HEK293 (cell line): ENCODE measurements around the gene MS4A18.
A peak's percentile ranks its signal among the peaks of the same experiment; 100 is the strongest.

ENCODE experiments used
- CTCF ChIA-PET: fragments of 350-600 bp; formaldehyde crosslinking; extraction: SDS; loops from one replicate; lab custom pipeline; 2021; ENCODE audit warnings: antibody characterized with exemption; lab: Yijun Ruan, JAX
- POLR2A ChIA-PET: fragments of 300-600 bp; formaldehyde crosslinking; extraction: SDS; loops from one replicate; lab custom pipeline; 2020; ENCODE audit warnings: antibody characterized with exemption, inconsistent platforms; lab: Yijun Ruan, JAX
- H3K27ac ChIP-seq: fragments of 200-500 bp; sonication (Bioruptor generic); 2 replicates; pipeline ENCODE4 v1.5.1; 2014; ENCODE audit warnings: low read depth, low read length, control low read depth, inconsistent platforms; ENCODE audit errors: extremely low read depth
- H3K36me3 ChIP-seq, 2 experiments: fragments of 200-500 bp in 1 of 2; sonication (Bioruptor generic) in 1 of 2; 1 replicate in 1 of 2; 2 replicates in 1 of 2; pipeline ENCODE4 v1.5.1; 2014 to 2017; ENCODE audit warnings: inconsistent platforms in 2 of 2, low read length in 2 of 2; ENCODE audit not compliant: control insufficient read depth in 2 of 2, insufficient read depth in 1 of 2
- H3K4me1 ChIP-seq: fragments of 200-500 bp; sonication (Bioruptor generic); 2 replicates; pipeline ENCODE4 v1.5.1; 2014; ENCODE audit warnings: mild to moderate bottlenecking, low read length, inconsistent platforms; ENCODE audit not compliant: control insufficient read depth, insufficient read depth
- H3K4me3 ChIP-seq: 2 replicates; pipeline ENCODE4 v1.5.1; 2011; ENCODE audit warnings: low read depth, mild to moderate bottlenecking, control low read depth, low read length, moderate library complexity
- H3K9me3 ChIP-seq: fragments of 200-500 bp; sonication (Bioruptor generic); 2 replicates; pipeline ENCODE4 v1.5.1; 2014; ENCODE audit warnings: low read depth, low read length, inconsistent platforms; ENCODE audit not compliant: control insufficient read depth, insufficient read depth
- BCL11A ChIP-seq: fragments of 450-650 bp; formaldehyde crosslinking; IDR thresholded peaks from 2 replicates; pipeline ENCODE4 v1.5.1; 2016; ENCODE audit warnings: low read depth, missing biosample characterization, missing genetic modification characterization
- HOXA7 ChIP-seq: sonication (generic); formaldehyde crosslinking; IDR thresholded peaks from 2 replicates; pipeline ENCODE4 v1.8.1; 2022; ENCODE audit warnings: missing genetic modification reagents, borderline replicate concordance
- IKZF3 ChIP-seq: fragments of 450-650 bp; IDR thresholded peaks from 2 replicates; pipeline ENCODE4 v1.5.0; 2018; ENCODE audit warnings: missing biosample characterization, mild to moderate bottlenecking, missing genetic modification characterization, moderate library complexity
- KLF1 ChIP-seq: fragments of 450-650 bp; formaldehyde crosslinking; IDR thresholded peaks from 2 replicates; pipeline ENCODE4 v1.5.1; 2016; ENCODE audit warnings: missing biosample characterization, missing genetic modification characterization
- ZBTB10 ChIP-seq: fragments of 450-650 bp; formaldehyde crosslinking; IDR thresholded peaks from 2 replicates; pipeline ENCODE4 v1.5.1; 2016; ENCODE audit warnings: missing biosample characterization, missing genetic modification characterization
- ZBTB44 ChIP-seq: fragments of 450-650 bp; IDR thresholded peaks from 2 replicates; pipeline ENCODE4 v1.5.1; 2018; ENCODE audit warnings: missing biosample characterization, mild to moderate bottlenecking, missing genetic modification characterization
- ZBTB8A ChIP-seq: fragments of 450-650 bp; formaldehyde crosslinking; IDR thresholded peaks from 2 replicates; pipeline ENCODE4 v1.5.1; 2016; ENCODE audit warnings: missing biosample characterization, missing genetic modification characterization
- ZFP3 ChIP-seq: fragments of 450-650 bp; formaldehyde crosslinking; IDR thresholded peaks from 2 replicates; pipeline ENCODE4 v1.5.1; 2016; ENCODE audit warnings: low read depth, missing biosample characterization, missing genetic modification characterization
- ZFP37 ChIP-seq: fragments of 450-650 bp; formaldehyde crosslinking; IDR thresholded peaks from 2 replicates; pipeline ENCODE4 v1.5.1; 2016; ENCODE audit warnings: missing biosample characterization, missing genetic modification characterization
- ZIC2 ChIP-seq: fragments of 450-650 bp; formaldehyde crosslinking; IDR thresholded peaks from 2 replicates; pipeline ENCODE4 v1.5.1; 2016; ENCODE audit warnings: missing biosample characterization, missing genetic modification characterization
- ZNF114 ChIP-seq: fragments of 450-650 bp; formaldehyde crosslinking; IDR thresholded peaks from 2 replicates; pipeline ENCODE4 v1.5.0; 2017; ENCODE audit warnings: missing biosample characterization, missing genetic modification characterization
- ZNF140 ChIP-seq: fragments of 450-650 bp; formaldehyde crosslinking; IDR thresholded peaks from 2 replicates; pipeline ENCODE4 v1.5.1; 2016; ENCODE audit warnings: missing biosample characterization, missing genetic modification characterization
- ZNF174 ChIP-seq: fragments of 450-650 bp; formaldehyde crosslinking; IDR thresholded peaks from 2 replicates; pipeline ENCODE4 v1.5.0; 2017; ENCODE audit warnings: missing biosample characterization, mild to moderate bottlenecking, missing genetic modification characterization
- ZNF211 ChIP-seq: fragments of 450-650 bp; formaldehyde crosslinking; IDR thresholded peaks from 2 replicates; pipeline ENCODE4 v1.5.1; 2016; ENCODE audit warnings: low read depth, missing biosample characterization, missing genetic modification characterization
- ZNF221 ChIP-seq: fragments of 450-650 bp; formaldehyde crosslinking; IDR thresholded peaks from 2 replicates; pipeline ENCODE4 v1.5.1; 2017; ENCODE audit warnings: missing biosample characterization, missing genetic modification characterization, borderline replicate concordance
- ZNF223 ChIP-seq: fragments of 450-650 bp; formaldehyde crosslinking; IDR thresholded peaks from 2 replicates; pipeline ENCODE4 v1.5.1; 2016; ENCODE audit warnings: missing biosample characterization, missing genetic modification characterization
- ZNF37A ChIP-seq: fragments of 450-650 bp; IDR thresholded peaks from 2 replicates; pipeline ENCODE4 v1.5.1; 2018; ENCODE audit warnings: missing biosample characterization, missing genetic modification characterization
- ZNF48 ChIP-seq: fragments of 450-650 bp; formaldehyde crosslinking; IDR thresholded peaks from 2 replicates; pipeline ENCODE4 v1.5.1; 2016; ENCODE audit warnings: missing biosample characterization, missing genetic modification characterization
- ZNF521 ChIP-seq: fragments of 450-650 bp; formaldehyde crosslinking; IDR thresholded peaks from 2 replicates; pipeline ENCODE4 v1.5.1; 2017; ENCODE audit warnings: missing biosample characterization, mild to moderate bottlenecking, missing genetic modification characterization
- ZNF529 ChIP-seq: fragments of 450-650 bp; formaldehyde crosslinking; IDR thresholded peaks from 2 replicates; pipeline ENCODE4 v1.5.1; 2017; ENCODE audit warnings: missing genetic modification characterization, missing biosample characterization; ENCODE audit not compliant: insufficient replicate concordance
- ZNF785 ChIP-seq: fragments of 450-650 bp; formaldehyde crosslinking; IDR thresholded peaks from 2 replicates; pipeline ENCODE4 v1.5.1; 2016; ENCODE audit warnings: missing biosample characterization, missing genetic modification characterization
- ZSCAN4 ChIP-seq: fragments of 450-650 bp; formaldehyde crosslinking; IDR thresholded peaks from 2 replicates; pipeline ENCODE4 v1.5.1; 2017; ENCODE audit warnings: missing biosample characterization, missing genetic modification characterization

The MS4A18 gene

GRCh38 chr11:60783911-60784310 lies 59.4 kb downstream of the MS4A18 start (continued):
- TF ChIP-seq ZNF114 (tag by site-specific recombination) (no peak), ZNF521 (tag by site-specific recombination) (no peak), ZNF140 (no peak)

- POLR2A ChIA-PET, result no interaction called here
- H3K4me1 ChIP-seq, result no peaks in the 10 kb centered on the region
These were observed 60.6 kb downstream of the MS4A18 start, which contains the start of gene MS4A10 for GRCh38 chr11:60785136-60785535. Gene MS4A10 (plus strand): TSS chr11:60785333. CDS start chr11:60790336, 5,003 bp downstream.

GRCh38 chr11:60785806-60786361 lies 61.4 kb downstream of the MS4A18 start:
- POLR2A ChIA-PET, result no interaction called here
- TF ChIP-seq ZBTB8A (tag by site-specific recombination) (no peak), ZSCAN4 (tag by site-specific recombination) (peak; percentile 92), ZIC2 (tag by site-specific recombination) (0 out of 2 replicates have a peak, but pooled peaks have one; percentile 24)
- TF ChIP-seq, all 188 proteins: peak for 2
- no peak overlapping the region for H3K4me3 ChIP-seq
- H3K27ac ChIP-seq, result no peak overlapping the region
- H3K36me3 ChIP-seq, result no peaks in the 10 kb centered on the region
- H3K4me1 ChIP-seq, result no peaks in the 10 kb centered on the region
- CTCF ChIA-PET, result interaction anchor here (0.6 to 4.2 kb wide), 2 partner anchors 10 to 1386 kb away, joined by 3 to 18 read pairs; no protein-coding TSS in a partner anchor
- H3K9me3 ChIP-seq, result no peaks in the 10 kb centered on the region

More at GRCh38 chr11:60785136-60785535, 60.6 kb downstream of the MS4A18 start, which contains the start of gene MS4A10:
- no peak within 1 kb of the TSS for H3K27ac ChIP-seq
- H3K9me3 ChIP-seq, result no peaks in the 10 kb centered on the region
- no peaks in the 10 kb centered on the region for H3K36me3 ChIP-seq
- H3K4me3 ChIP-seq, result no peak within 1 kb of the TSS
- TF ChIP-seq ZFP37 (tag by site-specific recombination) (no peak), ZNF37A (tag by site-specific recombination) (no peak), ZFP3 (tag by site-specific recombination) (no peak), ZNF785 (tag by site-specific recombination) (no peak), ZBTB10 (tag by site-specific recombination) (no peak), ZNF221 (tag by site-specific recombination) (no peak), ZNF529 (tag by site-specific recombination) (no peak), BCL11A (no peak), KLF1 (no peak), ZNF174 (no peak), IKZF3 (tag by site-specific recombination) (no peak), HOXA7 (CRISPR knock-in tag) (no peak), ZNF48 (tag by site-specific recombination) (no peak), ZBTB44 (tag by site-specific recombination) (no peak), ZNF223 (tag by site-specific recombination) (no peak), ZNF211 (tag by site-specific recombination) (no peak)
- CTCF ChIA-PET, result interaction anchor here (4.2 kb wide), 1 partner anchor 9 kb away, joined by 18 read pairs; no protein-coding TSS in a partner anchor
